Choroid plexus epithelial cell (primary cell): Measurements from ENCODE around the gene ELFN1.

Experiments used
- DNase-seq: peaks from one replicate; pipeline ENCODE4 v3.0.0-alpha.2; 2010; ENCODE audit warnings: low read depth
- H3K4me3 ChIP-seq: 2 replicates; pipeline ENCODE4 v1.5.1; 2011; ENCODE audit warnings: low read depth, mild to moderate bottlenecking, control low read depth, low read length, moderate library complexity
- CTCF ChIP-seq: conservative IDR thresholded peaks from 2 replicates; pipeline ENCODE4 v1.5.1; 2011; ENCODE audit warnings: low read depth, mild to moderate bottlenecking, control low read depth, inconsistent platforms, low read length, moderate library complexity

The ELFN1 gene

DNA sequence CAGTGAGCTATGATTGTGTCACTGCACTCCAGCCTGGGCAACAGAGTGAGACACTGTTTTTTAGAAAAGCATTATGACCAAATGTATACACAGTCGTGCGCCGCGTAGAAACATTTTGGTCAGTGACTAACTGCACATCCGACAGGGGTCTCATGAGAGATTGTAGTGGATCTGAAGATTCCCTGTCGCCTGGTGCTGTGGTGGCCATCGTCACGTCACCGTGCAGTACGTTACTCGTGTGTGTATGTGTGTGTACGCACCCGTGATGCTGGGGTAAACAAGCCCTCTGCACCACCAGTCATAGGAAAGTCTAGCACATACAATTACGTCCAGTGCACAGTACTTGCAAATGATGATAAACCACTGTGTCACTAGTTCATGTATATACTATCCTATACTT is 109.4 kb downstream of the ELFN1 start:
- DNase-seq: no peak
- no peak for TF ChIP-seq CTCF
- no peak overlapping the region for H3K4me3 ChIP-seq

DNA sequence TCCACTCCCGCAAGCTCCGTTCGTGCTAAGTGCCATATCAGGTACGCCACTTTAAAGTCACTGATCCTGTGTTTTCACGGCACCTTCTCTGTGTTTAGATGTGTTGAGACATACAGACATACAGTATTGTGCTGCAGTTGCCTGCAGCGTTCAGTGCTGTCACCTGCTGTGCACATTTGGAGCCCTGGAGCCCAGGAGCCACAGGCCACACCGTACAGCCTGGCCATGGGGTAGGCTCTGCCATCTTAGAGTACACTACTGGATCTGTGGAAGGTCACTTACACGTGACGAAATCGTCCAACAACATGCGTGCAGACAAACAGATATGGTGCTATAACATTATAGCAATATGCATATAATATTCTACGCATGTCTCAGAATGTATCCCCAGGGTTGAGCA is 111.3 kb downstream of the ELFN1 start:
- H3K4me3 ChIP-seq: no peak overlapping the region
- DNase-seq: no peak
- TF ChIP-seq CTCF: no peak

GRCh38 chr7:1785839-1786238 is 115.8 kb downstream of the ELFN1 start:
- TF ChIP-seq CTCF: no peak
- DNase-seq: no peak
- H3K4me3 ChIP-seq: no peak overlapping the region

GRCh38 chr7:1787241-1787640 is 117.2 kb downstream of the ELFN1 start:
- no peak for DNase-seq
- no peak for TF ChIP-seq CTCF
- H3K4me3 ChIP-seq: no peak overlapping the region

DNA sequence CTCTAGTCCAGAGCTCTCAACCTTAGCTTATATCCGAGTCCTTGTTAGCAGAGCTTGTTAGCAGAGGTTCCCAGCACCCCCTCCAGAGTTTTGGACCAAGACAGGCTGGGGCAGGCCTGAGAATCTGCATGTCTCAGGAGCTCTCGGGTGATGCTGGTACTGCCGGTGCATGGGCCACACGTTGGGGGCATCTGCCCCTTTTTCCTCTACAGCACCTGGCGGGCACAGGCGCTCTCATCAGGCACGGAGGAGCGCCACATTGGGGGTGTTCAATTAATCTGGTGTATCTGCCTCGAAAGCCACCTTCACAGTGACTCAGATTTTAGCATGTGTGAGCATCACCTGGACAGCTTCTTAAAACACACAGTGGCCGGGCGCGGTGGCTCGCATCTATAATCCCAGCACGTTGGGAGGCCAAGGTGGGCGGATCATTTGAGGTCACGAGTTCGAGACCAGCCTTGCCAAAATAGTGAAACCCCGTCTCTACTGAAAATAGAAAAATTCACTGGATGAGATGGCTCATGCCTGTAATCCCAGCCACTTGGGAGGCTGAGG is 117.7 kb downstream of the ELFN1 start:
- no peak for TF ChIP-seq CTCF
- H3K4me3 ChIP-seq: no peak overlapping the region
- no peak for DNase-seq

DNA sequence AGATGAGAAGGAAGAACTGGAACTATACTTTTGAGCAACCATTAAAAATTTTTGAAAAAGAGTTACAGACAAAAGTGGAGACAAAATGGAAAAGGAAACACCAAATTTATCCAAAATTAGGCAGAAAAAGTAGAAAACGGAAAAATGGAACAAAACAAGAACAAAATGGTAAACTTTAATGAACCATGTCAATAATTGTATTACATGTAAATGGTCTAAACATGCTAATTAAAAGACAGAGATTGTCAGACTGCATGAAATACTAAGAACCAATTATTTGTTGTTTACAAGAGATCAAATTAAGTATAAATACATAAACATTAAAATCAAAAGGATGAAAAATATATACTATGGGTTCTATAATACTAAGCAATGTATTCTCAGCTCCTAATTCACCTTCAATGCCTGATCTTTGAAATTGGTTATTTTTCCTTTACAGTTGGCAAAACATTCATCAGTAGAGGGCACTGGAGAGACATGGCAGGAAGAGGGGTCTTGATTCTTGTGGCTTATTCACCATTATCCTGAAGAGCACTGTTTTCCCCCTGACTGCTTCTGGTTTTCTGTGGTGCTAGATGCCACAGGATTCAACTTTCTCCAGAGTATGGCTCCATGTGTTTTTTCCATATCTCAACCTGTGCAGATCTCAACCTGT is 124.9 kb downstream of the ELFN1 start:
- DNase-seq: no peak
- peak; percentile 21 for TF ChIP-seq CTCF
- H3K4me3 ChIP-seq: no peak overlapping the region
